ENCODE data around the gene SYT5. TPM values are rescaled to one million over a fixed set of nuclear protein-coding genes. Genes with fewer than 3 reads are reported as not detected.

SYT5 gene
- total and polyA plus RNA-seq, 4 donors: 0.06 to 0.40 (median 0.33) TPM; not detected in 1

DNA sequence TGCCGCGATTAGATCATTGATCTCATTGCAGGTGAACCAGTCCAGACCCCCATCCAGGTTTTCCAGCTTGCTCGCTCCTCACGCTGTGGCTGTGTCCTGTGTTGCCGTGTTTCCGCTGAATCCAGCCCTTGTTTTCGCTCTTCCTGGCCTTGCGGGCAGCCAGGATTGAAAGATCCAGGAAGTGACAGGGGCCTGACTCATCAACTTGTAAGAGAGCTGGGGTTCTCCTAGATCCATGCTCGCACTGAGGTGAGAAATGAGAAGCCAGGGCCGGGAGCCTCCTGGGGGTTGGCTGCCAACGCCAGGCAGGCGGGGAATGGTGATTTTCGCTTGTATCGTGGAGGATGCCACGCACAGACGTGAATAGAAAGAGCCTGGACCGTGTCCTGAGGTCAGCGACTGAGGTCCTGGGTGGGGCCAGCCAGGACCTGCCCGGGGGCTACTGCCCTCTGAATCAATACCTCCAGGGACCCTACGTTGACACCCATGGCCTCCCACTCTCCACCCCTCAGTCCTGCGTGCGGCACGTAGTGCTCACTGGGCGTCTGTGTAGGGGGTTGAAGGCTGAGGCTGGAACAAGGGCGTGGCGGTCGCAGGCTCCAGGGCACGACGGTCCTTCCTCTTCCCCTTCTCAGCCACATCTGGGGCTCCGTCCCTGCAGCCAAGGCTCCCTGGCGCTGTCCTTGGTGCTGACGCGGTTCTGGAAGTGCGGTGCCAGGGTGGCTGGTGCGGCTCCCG, 36.5 kb upstream of the SYT5 start:
- Histone ChIP-seq H3K36me3 (ENCODE audit: control insufficient read depth in 4 of 4, insufficient read depth in 4 of 4, low read length in 4 of 4) (no peaks in the 10 kb centered on the region), H3K9ac (ENCODE audit: insufficient read depth in 1 of 2, low read length in 2 of 2) (no peak overlapping the region), H3K27me3 (ENCODE audit: control insufficient read depth in 3 of 3, insufficient read depth in 3 of 3, low read length in 2 of 3) (no peaks in the 10 kb centered on the region), H3K4me3 (peak overlapping the region; percentile 41), H3K4me1 (ENCODE audit: control insufficient read depth in 5 of 5, insufficient read depth in 5 of 5, low read length in 5 of 5) (peaks cover 0 to 11% (median 4%) of the 10 kb centered on the region in 5 donors), H3K27ac (ENCODE audit: low read depth in 1 of 2, low read length in 1 of 2) (peak overlapping the region in 1 of 2 donors; percentile 64), H3K9me3 (ENCODE audit: control insufficient read depth in 4 of 4, insufficient read depth in 3 of 4, low read length in 3 of 4) (peaks cover 0 to 11% (median 3%) of the 10 kb centered on the region in 4 donors)
- TF ChIP-seq, protein P1, sequence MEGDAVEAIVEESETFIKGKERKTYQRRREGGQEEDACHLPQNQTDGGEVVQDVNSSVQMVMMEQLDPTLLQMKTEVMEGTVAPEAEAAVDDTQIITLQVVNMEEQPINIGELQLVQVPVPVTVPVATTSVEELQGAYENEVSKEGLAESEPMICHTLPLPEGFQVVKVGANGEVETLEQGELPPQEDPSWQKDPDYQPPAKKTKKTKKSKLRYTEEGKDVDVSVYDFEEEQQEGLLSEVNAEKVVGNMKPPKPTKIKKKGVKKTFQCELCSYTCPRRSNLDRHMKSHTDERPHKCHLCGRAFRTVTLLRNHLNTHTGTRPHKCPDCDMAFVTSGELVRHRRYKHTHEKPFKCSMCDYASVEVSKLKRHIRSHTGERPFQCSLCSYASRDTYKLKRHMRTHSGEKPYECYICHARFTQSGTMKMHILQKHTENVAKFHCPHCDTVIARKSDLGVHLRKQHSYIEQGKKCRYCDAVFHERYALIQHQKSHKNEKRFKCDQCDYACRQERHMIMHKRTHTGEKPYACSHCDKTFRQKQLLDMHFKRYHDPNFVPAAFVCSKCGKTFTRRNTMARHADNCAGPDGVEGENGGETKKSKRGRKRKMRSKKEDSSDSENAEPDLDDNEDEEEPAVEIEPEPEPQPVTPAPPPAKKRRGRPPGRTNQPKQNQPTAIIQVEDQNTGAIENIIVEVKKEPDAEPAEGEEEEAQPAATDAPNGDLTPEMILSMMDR (IDR thresholded peaks at IDR 0.05; ENCODE audit: control extremely low read depth, extremely low read depth): no peak
- peak; percentile 74 to 78 (median 75) for DNase-seq
- WGBS, 2 donors: 5 to 6% methylated on average over 35 to 36 of the region's 36 CpGs
- peak; percentile 86 for ATAC-seq (ENCODE audit: insufficient read depth, low FRiP score)

DNA sequence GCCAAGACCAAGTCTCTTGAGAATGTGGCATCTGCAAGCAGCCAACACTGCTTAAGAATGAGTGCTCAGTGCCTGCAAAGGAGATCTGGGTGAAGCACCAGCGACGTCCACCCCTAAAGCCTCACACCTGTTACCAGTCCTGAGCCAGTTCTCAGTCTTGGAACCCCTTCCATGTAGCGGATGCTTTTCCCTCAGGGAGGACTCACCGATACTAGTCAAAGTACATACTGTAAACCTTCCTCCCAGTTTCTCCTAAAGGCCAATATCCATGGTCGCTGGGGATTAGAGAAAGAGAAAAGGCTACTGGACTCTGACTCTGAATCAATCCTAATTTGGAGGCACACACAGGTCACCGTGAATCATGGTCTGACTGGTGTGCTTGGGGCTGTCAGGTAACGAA, 33.5 kb upstream of the SYT5 start:
- 81 to 84% methylated on average over 7 of the region's 7 CpGs for WGBS, 2 donors
- Histone ChIP-seq H3K27ac (ENCODE audit: low read depth in 1 of 2, low read length in 1 of 2) (no peak overlapping the region), H3K4me3 (no peak overlapping the region), H3K9ac (ENCODE audit: insufficient read depth in 1 of 2, low read length in 2 of 2) (no peak overlapping the region), H3K4me1 (ENCODE audit: control insufficient read depth in 5 of 5, insufficient read depth in 5 of 5, low read length in 5 of 5) (peaks cover 0 to 11% (median 4%) of the 10 kb centered on the region in 5 donors), H3K9me3 (ENCODE audit: control insufficient read depth in 4 of 4, insufficient read depth in 3 of 4, low read length in 3 of 4) (peaks cover 0 to 8% (median 3%) of the 10 kb centered on the region in 4 donors), H3K36me3 (ENCODE audit: control insufficient read depth in 4 of 4, insufficient read depth in 4 of 4, low read length in 4 of 4) (no peaks in the 10 kb centered on the region), H3K27me3 (ENCODE audit: control insufficient read depth in 3 of 3, insufficient read depth in 3 of 3, low read length in 2 of 3) (no peaks in the 10 kb centered on the region)
- DNase-seq (no peak), ATAC-seq (ENCODE audit: insufficient read depth, low FRiP score) (no peak)
- TF ChIP-seq, protein P1 (IDR thresholded peaks at IDR 0.05; ENCODE audit: control extremely low read depth, extremely low read depth): no peak

GRCh38 chr19:55212447-55212846, 32.4 kb upstream of the SYT5 start:
- no peak for DNase-seq
- ATAC-seq (ENCODE audit: insufficient read depth, low FRiP score): no peak

More at GRCh38 chr19:55212447-55212846, 32.4 kb upstream of the SYT5 start:
- Histone ChIP-seq H3K27me3 (ENCODE audit: control insufficient read depth in 3 of 3, insufficient read depth in 3 of 3, low read length in 2 of 3) (no peaks in the 10 kb centered on the region), H3K27ac (ENCODE audit: low read depth in 1 of 2, low read length in 1 of 2) (no peak overlapping the region), H3K4me1 (ENCODE audit: control insufficient read depth in 5 of 5, insufficient read depth in 5 of 5, low read length in 5 of 5) (peaks cover 0 to 10% (median 4%) of the 10 kb centered on the region in 5 donors), H3K36me3 (ENCODE audit: control insufficient read depth in 4 of 4, insufficient read depth in 4 of 4, low read length in 4 of 4) (no peaks in the 10 kb centered on the region), H3K4me3 (no peak overlapping the region), H3K9me3 (ENCODE audit: control insufficient read depth in 4 of 4, insufficient read depth in 3 of 4, low read length in 3 of 4) (peaks cover 0 to 8% (median 3%) of the 10 kb centered on the region in 4 donors), H3K9ac (ENCODE audit: insufficient read depth in 1 of 2, low read length in 2 of 2) (no peak overlapping the region)
- 80 to 88% methylated on average over 3 of the region's 3 CpGs for WGBS, 2 donors
- TF ChIP-seq, protein P1 (IDR thresholded peaks at IDR 0.05; ENCODE audit: control extremely low read depth, extremely low read depth): no peak

Measured in lung (tissue), 12 donors.